HepG2 (cell line): Measurements from ENCODE around the gene ZFYVE28. TPM values are rescaled to one million over a fixed set of nuclear protein-coding genes. Genes with fewer than 3 reads are reported as not detected.
A peak's percentile ranks its signal among the peaks of the same experiment; 100 is the strongest.

Source experiments
- ATAC-seq: fragments of 200-7000 bp; cut with Tn5 transposase; 3 replicates; pipeline ENCODE4 v1.9.1; 2020; ENCODE audit warnings: mild to moderate bottlenecking, moderate library complexity
- BruUV-seq: library from RNA; stranded (reverse); fragments of 400-500 nt; replicated peaks from 2 replicates; lab custom pipeline; 2021; lab: Mats Ljungman, UMichigan
- CTCF ChIA-PET: fragments of 300-600 bp; formaldehyde crosslinking; extraction: SDS; loops from one replicate; lab custom pipeline; 2021; ENCODE audit warnings: low total read pairs, inconsistent platforms, low intra/inter-chr PET ratio; lab: Yijun Ruan, JAX
- POLR2A ChIA-PET: fragments of 350-600 bp; sonication (Branson Sonifier 250); formaldehyde crosslinking; loops from one replicate; lab custom pipeline; 2020; ENCODE audit warnings: antibody characterized with exemption, inconsistent platforms; lab: Yijun Ruan, JAX
- DNase-seq: peaks from one replicate; pipeline ENCODE4 v3.0.0-alpha.2; 2015; ENCODE audit warnings: low spot score
- FAIRE-seq: peaks from 3 replicates; lab custom pipeline; 2011; peaks lifted over from hg19 to GRCh38; lab: Jason Lieb, UNC
- H2AFZ ChIP-seq: one replicate; pipeline ENCODE4 v1.6.1; 2011; ENCODE audit warnings: low read length, inconsistent platforms
- H3K27ac ChIP-seq: fragments of 300-600 bp; 3 replicates; pipeline ENCODE4 v1.8.0; 2011; ENCODE audit warnings: mixed run types, mild to moderate bottlenecking, mixed read lengths, low read length, inconsistent platforms; ENCODE audit not compliant: insufficient read depth; ENCODE audit errors: extremely low read length
- H3K27me3 ChIP-seq, 2 experiments: fragments of 200-600 bp in 1 of 2; 2 replicates in 1 of 2; 3 replicates in 1 of 2; pipeline versions ENCODE4 v1.6.0 to v1.8.0; 2011; ENCODE audit warnings: low read length in 2 of 2, mild to moderate bottlenecking in 2 of 2, moderate library complexity in 2 of 2, inconsistent platforms in 1 of 2; ENCODE audit not compliant: insufficient read depth in 2 of 2, control insufficient read depth in 1 of 2
- H3K36me3 ChIP-seq, 2 experiments: fragments of 200-600 bp in 1 of 2; replicated peaks in 1 of 2; 2 replicates in 1 of 2; 3 replicates in 1 of 2; pipeline versions ENCODE4 v1.5.1 to v1.8.0; 2011; ENCODE audit warnings: low read length in 2 of 2, inconsistent platforms in 1 of 2; ENCODE audit not compliant: insufficient read depth in 2 of 2, control insufficient read depth in 1 of 2
- H3K4me1 ChIP-seq: 2 replicates; pipeline ENCODE4 v1.5.1; 2012; ENCODE audit warnings: low read length, inconsistent platforms; ENCODE audit not compliant: insufficient read depth
- H3K4me2 ChIP-seq: 2 replicates; pipeline ENCODE4 v1.6.0; 2011; ENCODE audit warnings: low read depth, low read length, inconsistent platforms
- H3K4me3 ChIP-seq, 3 experiments: fragments of 200-600 bp in 1 of 3; sonication (generic), shearing (Covaris generic) in 1 of 3; replicated peaks in 1 of 3; 2 replicates each; pipeline ENCODE4 v1.5.1; 2011 to 2016; ENCODE audit warnings: low read length in 3 of 3, inconsistent platforms in 2 of 3, low read depth in 2 of 3, mild to moderate bottlenecking in 2 of 3, control low read depth in 1 of 3, mixed read lengths in 1 of 3; ENCODE audit not compliant: insufficient read depth in 1 of 3
- H3K79me2 ChIP-seq: one replicate; pipeline ENCODE4 v1.6.1; 2011; ENCODE audit warnings: low read length, inconsistent platforms; ENCODE audit not compliant: insufficient read depth
- H3K9ac ChIP-seq: 2 replicates; pipeline ENCODE4 v1.6.0; 2011; ENCODE audit warnings: mild to moderate bottlenecking, low read depth, low read length, inconsistent platforms; ENCODE audit not compliant: insufficient read depth
- H3K9me3 ChIP-seq: 2 replicates; pipeline ENCODE4 v1.5.1; 2012; ENCODE audit warnings: mild to moderate bottlenecking, low read length
- H4K20me1 ChIP-seq: 2 replicates; pipeline ENCODE4 v1.6.0; 2011; ENCODE audit warnings: inconsistent platforms, mild to moderate bottlenecking, low read length, moderate library complexity; ENCODE audit not compliant: insufficient read depth
- HNRNPH1 ChIP-seq: fragments of 200-400 bp; formaldehyde crosslinking; optimal IDR thresholded peaks from 2 replicates; pipeline ENCODE3; 2017; ENCODE audit warnings: mild to moderate bottlenecking, low read depth, low read length
- RCOR2 ChIP-seq: IDR thresholded peaks from 2 replicates; pipeline ENCODE4 v1.6.1; 2016; ENCODE audit warnings: missing biosample characterization, missing genetic modification reagents
- WGBS: methylation state at CpG from one replicate; pipeline ENCODE4 v1.1.6; 2017; ENCODE audit warnings: low lambda C conversion rate; 5-methylcytosine and 5-hydroxymethylcytosine counted together
- in situ Hi-C: cut with HindIII; loops from 2 replicates; pipeline ENCODE4 v1.10.0; 2017; ENCODE audit warnings: low pct_unique_long_range_greater_than_20kb; ENCODE audit not compliant: extremely low pct_ligation_motif_present
- intact Hi-C: fragments of 100-400 bp; cut with micrococcal nuclease; formaldehyde crosslinking; loops from one replicate; pipeline ENCODE4 v1.10.0; 2022; ENCODE audit not compliant: unreplicated experiment
- polyA plus RNA-seq, 8 experiments: library from polyadenylated mRNA; depleted of rRNA in 3 of 8; stranded (reverse) in 7 of 8; unstranded in 1 of 8; fragments of >200 nt; fragmentation: Illumina TruSeq in 4 of 8; extraction: Trizol in 4 of 8; gene quantifications; 2 replicates each; pipeline versions ENCODE4 v1.2.1 to v1.2.3, GENCODE V29; 2011 to 2016; ENCODE audit warnings: low read depth in 4 of 8, missing spikeins in 1 of 8, mixed read lengths in 1 of 8; ENCODE audit not compliant: insufficient read depth in 1 of 8
- total RNA-seq, 5 experiments: library from RNA; depleted of rRNA; stranded (reverse); fragments of >200 nt; fragmentation: Illumina TruSeq; extraction: Trizol; gene quantifications; 2 replicates each; pipeline ENCODE4 v1.2.3, GENCODE V29; 2016; ENCODE audit warnings: low read depth in 1 of 5
- TF ChIP-seq, protein P1 (sequence below): sonication (generic); formaldehyde crosslinking; IDR thresholded peaks from 2 replicates; pipeline ENCODE4 v1.4.0; 2020; ENCODE audit warnings: low read depth, missing genetic modification reagents

Gene ZFYVE28
- total and polyA plus RNA-seq, 2 of the 13 experiments (the other 11 are each of a cell fraction or from before 2014, with no cell fraction given) = 0.12 to 0.22 TPM

- H3K79me2 ChIP-seq = peaks cover 7% of the 10 kb centered on the region
- H3K4me1 ChIP-seq = peaks cover 46% of the 10 kb centered on the region
- peak overlapping the region; percentile 58; the same call in 1 of the 2 replicates for H3K4me2 ChIP-seq
- no peak overlapping the region for H3K9ac ChIP-seq
- H3K27me3 ChIP-seq = peaks cover 6 to 37% of the 10 kb centered on the region in 2 experiments
- ATAC-seq (no peak), DNase-seq (no peak), FAIRE-seq (no peak)
- H3K27ac ChIP-seq = no peak overlapping the region
- TF ChIP-seq HNRNPH1 (no peak), RCOR2 (no peak)
- TF ChIP-seq, protein P1, sequence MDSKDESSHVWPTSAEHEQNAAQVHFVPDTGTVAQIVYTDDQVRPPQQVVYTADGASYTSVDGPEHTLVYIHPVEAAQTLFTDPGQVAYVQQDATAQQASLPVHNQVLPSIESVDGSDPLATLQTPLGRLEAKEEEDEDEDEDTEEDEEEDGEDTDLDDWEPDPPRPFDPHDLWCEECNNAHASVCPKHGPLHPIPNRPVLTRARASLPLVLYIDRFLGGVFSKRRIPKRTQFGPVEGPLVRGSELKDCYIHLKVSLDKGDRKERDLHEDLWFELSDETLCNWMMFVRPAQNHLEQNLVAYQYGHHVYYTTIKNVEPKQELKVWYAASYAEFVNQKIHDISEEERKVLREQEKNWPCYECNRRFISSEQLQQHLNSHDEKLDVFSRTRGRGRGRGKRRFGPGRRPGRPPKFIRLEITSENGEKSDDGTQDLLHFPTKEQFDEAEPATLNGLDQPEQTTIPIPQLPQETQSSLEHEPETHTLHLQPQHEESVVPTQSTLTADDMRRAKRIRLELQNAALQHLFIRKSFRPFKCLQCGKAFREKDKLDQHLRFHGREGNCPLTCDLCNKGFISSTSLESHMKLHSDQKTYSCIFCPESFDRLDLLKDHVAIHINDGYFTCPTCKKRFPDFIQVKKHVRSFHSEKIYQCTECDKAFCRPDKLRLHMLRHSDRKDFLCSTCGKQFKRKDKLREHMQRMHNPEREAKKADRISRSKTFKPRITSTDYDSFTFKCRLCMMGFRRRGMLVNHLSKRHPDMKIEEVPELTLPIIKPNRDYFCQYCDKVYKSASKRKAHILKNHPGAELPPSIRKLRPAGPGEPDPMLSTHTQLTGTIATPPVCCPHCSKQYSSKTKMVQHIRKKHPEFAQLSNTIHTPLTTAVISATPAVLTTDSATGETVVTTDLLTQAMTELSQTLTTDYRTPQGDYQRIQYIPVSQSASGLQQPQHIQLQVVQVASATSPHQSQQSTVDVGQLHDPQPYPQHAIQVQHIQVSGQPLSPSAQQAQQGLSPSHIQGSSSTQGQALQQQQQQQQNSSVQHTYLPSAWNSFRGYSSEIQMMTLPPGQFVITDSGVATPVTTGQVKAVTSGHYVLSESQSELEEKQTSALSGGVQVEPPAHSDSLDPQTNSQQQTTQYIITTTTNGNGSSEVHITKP (CRISPR knock-in tag) = no peak
- H2AFZ ChIP-seq = no peak overlapping the region
- no peaks in the 10 kb centered on the region for H4K20me1 ChIP-seq
- no peaks in the 10 kb centered on the region; a peak in 1 of 5 replicates for H3K36me3 ChIP-seq
- no TSS peak for BruUV-seq
- POLR2A ChIA-PET = no interaction called here
- 39% methylated on average over 16 of the region's 35 CpGs for WGBS
- H3K4me3 ChIP-seq = peak overlapping the region; percentile 37 to 66 (median 48); a peak in 4 of 6 replicates
- in situ Hi-C loops (no loop called here), intact Hi-C loops (loop anchor here (1.0 to 10.0 kb wide), 3 partner anchors 22 to 244 kb away; partner anchors contain the start of genes HAUS3 and POLN)
- CTCF ChIA-PET = interaction anchor here (1.4 kb wide), 1 partner anchor 22 kb away, joined by 6 read pairs; no protein-coding TSS in a partner anchor
- H3K9me3 ChIP-seq = no peaks in the 10 kb centered on the region
These were observed 44.7 kb upstream of the ZFYVE28 start for GRCh38 chr4:2462992-2463762.
